Measurements from ENCODE around the gene ZNF335. TPM values are rescaled to one million over a fixed set of nuclear protein-coding genes. Genes with fewer than 3 reads are reported as not detected.

Gene ZNF335
- total RNA-seq, 4 donors from 2014 or later: 12.9 to 19.0 (median 15.3) TPM

DNA sequence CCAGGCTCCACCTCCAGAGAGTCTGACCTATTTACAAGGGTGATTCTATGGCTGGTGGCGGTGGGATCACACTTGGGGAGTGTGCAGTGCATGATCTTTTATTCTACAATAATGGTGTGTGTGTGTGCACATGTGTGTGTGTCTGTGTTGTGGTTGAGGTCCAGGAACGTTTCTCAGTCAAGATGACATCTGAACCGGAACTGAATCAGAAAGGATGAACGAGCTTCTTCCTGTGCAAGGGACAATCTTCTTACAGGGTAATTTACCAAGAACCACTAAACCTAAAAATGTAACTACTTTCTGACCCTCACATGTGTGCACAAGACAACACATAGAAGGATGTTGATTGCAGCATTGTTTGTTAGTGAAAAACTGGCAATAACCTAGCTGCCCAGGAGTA, 45.3 kb upstream of the ZNF335 start:
- 63% methylated on average over 4 of the region's 4 CpGs for WGBS
- H3K27ac ChIP-seq (replicated peaks in 1 of 4): no peak overlapping the region
- no peak overlapping the region for H3K4me3 ChIP-seq
- peaks cover under 1 to 100% (median 51%) of the 10 kb centered on the region in 4 donors for H3K27me3 ChIP-seq
- no peak for DNase-seq (ENCODE audit: extremely low spot score)
- intact Hi-C loops (cut with DNase I): no loop called here
- no peaks in the 10 kb centered on the region for H3K36me3 ChIP-seq
- H3K9me3 ChIP-seq: no peaks in the 10 kb centered on the region
- no peak for TF ChIP-seq EP300 (IDR thresholded peaks at IDR 0.05)
- no peak for TF ChIP-seq POLR2AphosphoS5 (IDR thresholded peaks at IDR 0.05)
- TF ChIP-seq, protein P1, sequence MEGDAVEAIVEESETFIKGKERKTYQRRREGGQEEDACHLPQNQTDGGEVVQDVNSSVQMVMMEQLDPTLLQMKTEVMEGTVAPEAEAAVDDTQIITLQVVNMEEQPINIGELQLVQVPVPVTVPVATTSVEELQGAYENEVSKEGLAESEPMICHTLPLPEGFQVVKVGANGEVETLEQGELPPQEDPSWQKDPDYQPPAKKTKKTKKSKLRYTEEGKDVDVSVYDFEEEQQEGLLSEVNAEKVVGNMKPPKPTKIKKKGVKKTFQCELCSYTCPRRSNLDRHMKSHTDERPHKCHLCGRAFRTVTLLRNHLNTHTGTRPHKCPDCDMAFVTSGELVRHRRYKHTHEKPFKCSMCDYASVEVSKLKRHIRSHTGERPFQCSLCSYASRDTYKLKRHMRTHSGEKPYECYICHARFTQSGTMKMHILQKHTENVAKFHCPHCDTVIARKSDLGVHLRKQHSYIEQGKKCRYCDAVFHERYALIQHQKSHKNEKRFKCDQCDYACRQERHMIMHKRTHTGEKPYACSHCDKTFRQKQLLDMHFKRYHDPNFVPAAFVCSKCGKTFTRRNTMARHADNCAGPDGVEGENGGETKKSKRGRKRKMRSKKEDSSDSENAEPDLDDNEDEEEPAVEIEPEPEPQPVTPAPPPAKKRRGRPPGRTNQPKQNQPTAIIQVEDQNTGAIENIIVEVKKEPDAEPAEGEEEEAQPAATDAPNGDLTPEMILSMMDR (IDR thresholded peaks at IDR 0.05): no peak
- TF ChIP-seq POLR2A (IDR thresholded peaks at IDR 0.05; ENCODE audit: low read depth): no peak
- H3K4me1 ChIP-seq: peaks cover 15 to 26% (median 23%) of the 10 kb centered on the region in 4 donors

DNA sequence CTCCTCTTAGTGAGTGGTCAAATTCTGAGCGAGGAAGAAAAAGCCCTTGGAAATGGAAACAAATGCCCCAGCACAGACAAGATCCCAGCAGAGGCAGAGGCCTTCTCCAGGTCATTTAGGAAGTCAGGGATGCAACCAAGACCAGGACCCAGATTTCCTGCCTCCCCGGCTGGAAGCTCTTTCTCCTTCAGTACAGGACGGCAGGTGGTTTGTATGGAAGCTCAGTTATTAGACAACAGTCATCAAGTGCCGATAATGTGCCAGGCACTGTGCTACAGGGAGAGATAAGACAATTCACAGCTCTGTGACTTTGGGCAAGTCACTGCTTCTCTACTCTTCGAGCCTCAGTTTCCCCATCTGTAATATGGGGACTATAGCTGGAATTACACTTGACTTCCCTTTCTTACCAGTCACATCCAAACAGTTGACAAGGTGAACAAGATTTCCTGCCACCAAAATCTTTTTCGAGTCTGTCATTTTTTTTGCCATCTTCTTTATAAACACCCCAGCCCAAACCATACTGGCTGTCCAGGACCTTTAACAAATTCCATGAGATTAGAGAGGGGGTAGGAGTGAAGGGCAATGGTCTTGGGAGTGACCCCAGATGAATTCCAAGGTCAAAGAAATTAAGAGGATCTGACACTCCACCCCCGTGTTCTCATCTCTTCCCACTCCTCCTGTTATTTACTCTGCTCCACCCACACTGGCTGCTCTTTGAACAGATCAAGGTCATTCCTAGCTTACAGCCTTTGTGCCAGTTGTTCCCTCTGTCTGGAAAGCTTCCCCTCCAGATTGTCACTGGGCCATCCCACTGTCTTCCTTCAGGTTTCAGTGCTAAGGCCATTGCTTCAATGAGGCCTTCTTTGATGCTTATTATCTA, 42.8 kb upstream of the ZNF335 start:
- Histone ChIP-seq H3K36me3 (no peaks in the 10 kb centered on the region), H3K4me1 (peaks cover 5 to 37% (median 20%) of the 10 kb centered on the region in 4 donors), H3K27me3 (peaks cover 7 to 100% (median 51%) of the 10 kb centered on the region in 4 donors), H3K27ac (replicated peaks in 1 of 4) (no peak overlapping the region), H3K9me3 (no peaks in the 10 kb centered on the region), H3K4me3 (no peak overlapping the region)
- DNase-seq (ENCODE audit: extremely low spot score): no peak
- intact Hi-C loops (cut with DNase I): no loop called here
- 66% methylated on average over 7 of the region's 7 CpGs for WGBS
- TF ChIP-seq, protein P1 (IDR thresholded peaks at IDR 0.05): no peak
- TF ChIP-seq EP300 (IDR thresholded peaks at IDR 0.05) (no peak), POLR2A (IDR thresholded peaks at IDR 0.05; ENCODE audit: low read depth) (no peak), POLR2AphosphoS5 (IDR thresholded peaks at IDR 0.05) (no peak)

DNA sequence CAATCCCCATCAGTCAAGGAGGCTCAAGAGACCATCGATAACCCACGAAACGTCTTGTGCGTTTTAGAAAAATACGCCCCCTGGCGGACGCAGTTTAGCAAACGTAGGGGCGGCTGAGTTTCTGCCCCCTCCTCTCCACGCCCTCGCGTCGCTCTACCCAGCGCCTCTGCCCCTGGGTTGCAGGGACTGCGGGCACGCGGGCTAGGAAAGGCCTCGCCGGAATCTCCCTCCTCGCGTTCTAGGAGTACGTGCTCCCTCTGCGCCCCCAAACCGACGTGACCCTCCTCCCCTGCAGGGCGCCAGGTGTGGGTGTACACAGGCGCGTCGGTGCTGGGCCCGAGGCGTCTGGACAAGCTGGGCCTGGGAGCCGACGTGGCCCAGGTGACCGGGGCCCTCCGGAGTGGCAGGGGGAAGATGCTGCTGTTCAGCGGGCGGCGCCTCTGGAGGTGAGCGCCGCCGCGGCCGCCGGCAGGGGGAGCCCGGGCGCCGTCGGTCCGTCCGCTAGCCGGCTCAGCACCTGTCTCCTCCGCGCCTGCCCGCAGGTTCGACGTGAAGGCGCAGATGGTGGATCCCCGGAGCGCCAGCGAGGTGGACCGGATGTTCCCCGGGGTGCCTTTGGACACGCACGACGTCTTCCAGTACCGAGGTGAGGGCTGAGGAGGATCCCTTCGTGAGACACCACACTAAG, 42.0 kb upstream of the ZNF335 start:
- WGBS: 21% methylated on average over 12 of the region's 67 CpGs
- no peak overlapping the region for H3K27ac ChIP-seq (replicated peaks in 1 of 4)
- TF ChIP-seq, protein P1 (IDR thresholded peaks at IDR 0.05): peak; percentile 65 to 79 (median 72)
- TF ChIP-seq POLR2A (IDR thresholded peaks at IDR 0.05; ENCODE audit: low read depth): no peak
- H3K4me3 ChIP-seq: peak overlapping the region in 2 of 4 donors; percentile 22 to 34
- intact Hi-C loops (cut with DNase I): no loop called here
- peaks cover 5 to 39% (median 21%) of the 10 kb centered on the region in 4 donors for H3K4me1 ChIP-seq
- H3K27me3 ChIP-seq: peaks cover 7 to 100% (median 53%) of the 10 kb centered on the region in 4 donors
- no peaks in the 10 kb centered on the region for H3K9me3 ChIP-seq
- no peaks in the 10 kb centered on the region for H3K36me3 ChIP-seq
- DNase-seq (ENCODE audit: extremely low spot score): no peak

DNA sequence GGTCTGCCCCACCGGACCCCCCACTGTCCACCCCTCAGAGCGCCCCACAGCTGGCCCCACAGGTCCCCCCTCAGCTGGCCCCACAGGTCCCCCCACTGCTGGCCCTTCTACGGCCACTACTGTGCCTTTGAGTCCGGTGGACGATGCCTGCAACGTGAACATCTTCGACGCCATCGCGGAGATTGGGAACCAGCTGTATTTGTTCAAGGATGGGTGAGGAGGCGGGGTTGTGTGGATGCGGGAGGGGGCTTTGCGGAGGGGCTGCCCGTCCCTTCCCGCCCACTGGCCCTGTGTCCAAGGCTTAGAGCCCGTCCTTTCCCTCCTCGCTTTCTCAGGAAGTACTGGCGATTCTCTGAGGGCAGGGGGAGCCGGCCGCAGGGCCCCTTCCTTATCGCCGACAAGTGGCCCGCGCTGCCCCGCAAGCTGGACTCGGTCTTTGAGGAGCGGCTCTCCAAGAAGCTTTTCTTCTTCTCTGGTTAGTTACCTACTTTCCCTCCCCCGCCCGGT, 41.4 kb upstream of the ZNF335 start:
- no peaks in the 10 kb centered on the region for H3K36me3 ChIP-seq
- WGBS: 15% methylated on average over 27 of the region's 29 CpGs
- peaks cover 5 to 39% (median 22%) of the 10 kb centered on the region in 4 donors for H3K4me1 ChIP-seq
- no peak for DNase-seq (ENCODE audit: extremely low spot score)
- H3K4me3 ChIP-seq: peak overlapping the region in 1 of 4 donors; percentile 22
- TF ChIP-seq, protein P1 (IDR thresholded peaks at IDR 0.05): no peak
- no peak for TF ChIP-seq POLR2A (IDR thresholded peaks at IDR 0.05; ENCODE audit: low read depth)
- no peak for TF ChIP-seq POLR2AphosphoS5 (IDR thresholded peaks at IDR 0.05)
- TF ChIP-seq EP300 (IDR thresholded peaks at IDR 0.05): no peak
- intact Hi-C loops (cut with DNase I): no loop called here
- H3K9me3 ChIP-seq: no peaks in the 10 kb centered on the region
- H3K27me3 ChIP-seq: peaks cover 7 to 100% (median 53%) of the 10 kb centered on the region in 4 donors
- H3K27ac ChIP-seq (replicated peaks in 1 of 4): no peak overlapping the region
